Endodermal cell (in vitro differentiated cells): Measurements from ENCODE around the gene DGKB. TPM values are rescaled to one million over a fixed set of nuclear protein-coding genes. Genes with fewer than 3 reads are reported as not detected.

Experiments
- DNase-seq: peaks from one replicate; pipeline ENCODE4 v3.0.0-alpha.2; 2017
- H3K27ac ChIP-seq: 2 replicates; pipeline ENCODE4 v1.5.1; 2013; ENCODE audit warnings: mild to moderate bottlenecking, low read depth, low read length, moderate library complexity
- H3K27me3 ChIP-seq: 2 replicates; pipeline ENCODE4 v1.6.1; 2013; ENCODE audit warnings: mild to moderate bottlenecking, low read length, moderate library complexity; ENCODE audit not compliant: insufficient read depth, control insufficient read depth, poor library complexity, severe bottlenecking
- H3K36me3 ChIP-seq: 2 replicates; pipeline ENCODE4 v1.7.0; 2013; ENCODE audit warnings: mild to moderate bottlenecking, low read length, moderate library complexity; ENCODE audit not compliant: control insufficient read depth, insufficient read depth
- H3K4me1 ChIP-seq: one replicate; pipeline ENCODE4 v1.7.0; 2013; ENCODE audit warnings: low read length; ENCODE audit not compliant: control insufficient read depth, insufficient read depth
- H3K4me3 ChIP-seq: 2 replicates; pipeline ENCODE4 v1.5.1; 2013; ENCODE audit warnings: mild to moderate bottlenecking, low read length, moderate library complexity
- H3K9ac ChIP-seq: 2 replicates; pipeline ENCODE4 v1.6.1; 2013; ENCODE audit warnings: mild to moderate bottlenecking, low read length, moderate library complexity; ENCODE audit not compliant: poor library complexity, severe bottlenecking; ENCODE audit errors: extremely low read depth
- H3K9me3 ChIP-seq: 2 replicates; pipeline ENCODE4 v1.6.1; 2013; ENCODE audit warnings: mild to moderate bottlenecking, low read length, moderate library complexity; ENCODE audit not compliant: control insufficient read depth
- H3K27ac Mint-ChIP-seq: 2 replicates; pipeline ENCODE4 v1.8.0; 2020; ENCODE audit warnings: mixed read lengths
- H3K27me3 Mint-ChIP-seq: 2 replicates; pipeline ENCODE4 v1.8.0; 2021; ENCODE audit warnings: mild to moderate bottlenecking, mixed read lengths; ENCODE audit not compliant: insufficient read depth
- H3K36me3 Mint-ChIP-seq: 2 replicates; pipeline ENCODE4 v1.8.0; 2020; ENCODE audit warnings: low read depth, mixed read lengths
- H3K4me1 Mint-ChIP-seq: 2 replicates; pipeline ENCODE4 v1.8.0; 2020; ENCODE audit warnings: mixed read lengths
- H3K4me3 Mint-ChIP-seq: 2 replicates; pipeline ENCODE4 v1.8.0; 2020; ENCODE audit warnings: mild to moderate bottlenecking, moderate library complexity, mixed read lengths
- H3K9me3 Mint-ChIP-seq: 2 replicates; pipeline ENCODE4 v1.8.0; 2020; ENCODE audit warnings: mild to moderate bottlenecking, mixed read lengths
- WGBS, 2 experiments: methylation state at CpG; one replicate each; pipeline versions ENCODE4 v1.1.5 to v1.1.7; 2013; ENCODE audit warnings: missing lambda C conversion rate in 2 of 2, mixed read lengths in 1 of 2; ENCODE audit not compliant: insufficient coverage in 1 of 2, insufficient read length in 1 of 2; 5-methylcytosine and 5-hydroxymethylcytosine counted together
- total RNA-seq, 2 donors: library from RNA; stranded (reverse); fragmentation: NEBNext Ultra II Directional in 1 of 2; extraction: Animal tissue kit (Norgen Biotek cat#: 25700) in 1 of 2; gene quantifications; 2 replicates in 1 of 2; 3 replicates in 1 of 2; pipeline ENCODE4 v1.2.1, GENCODE V29; 2021
- TF ChIP-seq, protein P1 (sequence below): fragments of 200-600 bp; sonication (generic); conservative IDR thresholded peaks from 2 replicates; pipeline ENCODE4 v1.5.0; 2021; ENCODE audit warnings: antibody characterized with exemption, mild to moderate bottlenecking

Gene DGKB
- total RNA-seq, 2 donors from 2014 or later, result 5.1 to 5.2 TPM

DNA sequence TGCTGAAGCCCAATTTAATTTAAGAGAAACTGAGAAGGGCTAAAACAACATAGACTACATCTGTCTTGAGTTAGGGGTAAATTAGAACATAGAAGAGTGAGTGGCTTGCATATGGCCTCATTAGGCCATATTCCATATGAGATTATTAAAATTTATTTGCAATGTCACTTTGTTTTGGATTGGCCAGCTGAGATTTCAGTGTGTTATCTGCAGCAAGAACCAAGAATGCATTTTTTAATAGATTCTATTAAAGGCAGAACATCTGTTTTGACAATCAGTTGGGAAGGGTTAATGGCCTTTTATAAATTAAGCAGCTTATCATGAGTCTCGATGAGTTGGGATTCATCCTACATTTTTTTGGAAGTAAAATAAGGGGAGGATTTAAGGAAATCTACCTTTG, 236.2 kb downstream of the DGKB start:
- no peaks in the 10 kb centered on the region for H3K4me1 Mint-ChIP-seq
- no peaks in the 10 kb centered on the region for H3K9me3 ChIP-seq
- H3K4me1 ChIP-seq, result no peaks in the 10 kb centered on the region
- WGBS, 2 experiments, result 81 to 100% methylated on average over 1 of the region's 1 CpG
- DNase-seq, result no peak
- H3K27ac Mint-ChIP-seq, result no peak overlapping the region
- no peak overlapping the region for H3K4me3 Mint-ChIP-seq
- H3K27me3 ChIP-seq, result no peaks in the 10 kb centered on the region
- H3K27ac ChIP-seq, result no peak overlapping the region
- no peak overlapping the region for H3K4me3 ChIP-seq
- no peaks in the 10 kb centered on the region for H3K36me3 ChIP-seq
- TF ChIP-seq, protein P1, sequence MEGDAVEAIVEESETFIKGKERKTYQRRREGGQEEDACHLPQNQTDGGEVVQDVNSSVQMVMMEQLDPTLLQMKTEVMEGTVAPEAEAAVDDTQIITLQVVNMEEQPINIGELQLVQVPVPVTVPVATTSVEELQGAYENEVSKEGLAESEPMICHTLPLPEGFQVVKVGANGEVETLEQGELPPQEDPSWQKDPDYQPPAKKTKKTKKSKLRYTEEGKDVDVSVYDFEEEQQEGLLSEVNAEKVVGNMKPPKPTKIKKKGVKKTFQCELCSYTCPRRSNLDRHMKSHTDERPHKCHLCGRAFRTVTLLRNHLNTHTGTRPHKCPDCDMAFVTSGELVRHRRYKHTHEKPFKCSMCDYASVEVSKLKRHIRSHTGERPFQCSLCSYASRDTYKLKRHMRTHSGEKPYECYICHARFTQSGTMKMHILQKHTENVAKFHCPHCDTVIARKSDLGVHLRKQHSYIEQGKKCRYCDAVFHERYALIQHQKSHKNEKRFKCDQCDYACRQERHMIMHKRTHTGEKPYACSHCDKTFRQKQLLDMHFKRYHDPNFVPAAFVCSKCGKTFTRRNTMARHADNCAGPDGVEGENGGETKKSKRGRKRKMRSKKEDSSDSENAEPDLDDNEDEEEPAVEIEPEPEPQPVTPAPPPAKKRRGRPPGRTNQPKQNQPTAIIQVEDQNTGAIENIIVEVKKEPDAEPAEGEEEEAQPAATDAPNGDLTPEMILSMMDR, result no peak
- no peaks in the 10 kb centered on the region for H3K27me3 Mint-ChIP-seq
- H3K9ac ChIP-seq, result no peak overlapping the region
- H3K9me3 Mint-ChIP-seq, result peaks cover 1% of the 10 kb centered on the region
- no peaks in the 10 kb centered on the region for H3K36me3 Mint-ChIP-seq

DNA sequence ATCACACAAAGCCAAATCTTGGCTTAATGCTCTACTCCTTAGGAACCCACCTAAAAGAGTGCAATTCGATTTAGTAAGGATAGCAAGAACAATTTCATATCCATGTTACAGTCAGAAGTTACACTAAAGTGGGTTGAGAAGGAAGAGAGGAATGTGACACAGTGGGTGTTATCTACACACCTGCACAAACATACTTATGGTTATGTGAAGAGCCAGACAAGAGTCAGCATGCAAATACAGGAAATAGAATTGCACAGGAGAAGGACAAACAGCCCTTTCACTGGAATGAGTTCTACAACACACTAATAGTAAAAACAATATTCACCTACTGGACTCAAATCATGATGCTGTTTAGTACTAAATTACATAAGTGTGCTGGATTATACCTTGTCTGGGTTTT, 262.8 kb downstream of the DGKB start:
- H3K9ac ChIP-seq, result no peak overlapping the region
- H3K4me3 ChIP-seq, result no peak overlapping the region
- H3K27ac Mint-ChIP-seq, result no peak overlapping the region
- no peaks in the 10 kb centered on the region for H3K4me1 Mint-ChIP-seq
- H3K9me3 ChIP-seq, result peaks cover 4% of the 10 kb centered on the region
- no peaks in the 10 kb centered on the region for H3K27me3 Mint-ChIP-seq
- no peaks in the 10 kb centered on the region for H3K36me3 Mint-ChIP-seq
- no peak overlapping the region for H3K27ac ChIP-seq
- no peaks in the 10 kb centered on the region for H3K4me1 ChIP-seq
- WGBS, 2 experiments, result 94% methylated on average over 1 of the region's 1 CpG; no CpG with 5 or more reads in 1 of the 2 experiments
- no peaks in the 10 kb centered on the region for H3K36me3 ChIP-seq
- peaks cover 7% of the 10 kb centered on the region for H3K9me3 Mint-ChIP-seq
- no peaks in the 10 kb centered on the region for H3K27me3 ChIP-seq
- TF ChIP-seq, protein P1, result no peak
- no peak for DNase-seq
- H3K4me3 Mint-ChIP-seq, result no peak overlapping the region

DNA sequence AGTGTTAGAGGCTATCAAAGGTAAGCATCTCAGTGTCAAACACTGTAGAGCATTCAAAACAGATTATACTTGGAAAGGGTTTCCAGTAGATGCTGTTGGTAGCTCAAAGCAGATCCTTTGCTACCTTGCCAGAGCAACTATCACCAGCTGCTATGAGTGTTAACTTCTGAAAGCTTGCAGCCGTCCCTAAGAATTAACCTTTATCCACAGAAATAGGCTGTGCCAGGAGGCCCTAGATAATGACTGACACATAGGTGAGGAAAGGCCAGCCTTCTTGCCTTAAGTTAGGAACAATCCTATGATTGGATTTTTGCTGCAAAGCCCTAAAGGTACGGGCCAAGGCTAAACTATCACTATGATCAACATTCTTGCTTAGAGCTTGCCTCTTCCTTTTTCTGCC, 263.2 kb downstream of the DGKB start:
- Histone ChIP-seq H3K9me3 (no peaks in the 10 kb centered on the region), H3K27ac (no peak overlapping the region), H3K36me3 (no peaks in the 10 kb centered on the region), H3K4me1 (no peaks in the 10 kb centered on the region), H3K27me3 (no peaks in the 10 kb centered on the region), H3K9ac (no peak overlapping the region), H3K4me3 (no peak overlapping the region)
- TF ChIP-seq, protein P1, result no peak
- no peak for DNase-seq
- no peaks in the 10 kb centered on the region for H3K36me3 Mint-ChIP-seq
- H3K4me3 Mint-ChIP-seq, result no peak overlapping the region
- peaks cover 3% of the 10 kb centered on the region for H3K9me3 Mint-ChIP-seq
- no peak overlapping the region for H3K27ac Mint-ChIP-seq
- 80 to 82% methylated on average over 1 to 2 of the region's 2 CpGs for WGBS, 2 experiments
- H3K27me3 Mint-ChIP-seq, result no peaks in the 10 kb centered on the region
- H3K4me1 Mint-ChIP-seq, result no peaks in the 10 kb centered on the region
